K562 (cell line): ENCODE data around the gene STK33. TPM values are rescaled to one million over a fixed set of nuclear protein-coding genes. Genes with fewer than 3 reads are reported as not detected.

Source experiments
- ATAC-seq: fragments of 200-7000 bp; cut with Tn5 transposase; 3 replicates; pipeline ENCODE4 v1.9.1; 2020; ENCODE audit warnings: moderate library complexity
- BruUV-seq: library from RNA; stranded (reverse); fragments of 400-500 nt; replicated peaks from 2 replicates; lab custom pipeline; 2021; lab: Mats Ljungman, UMichigan
- CTCF ChIA-PET: fragments of 300-600 bp; formaldehyde crosslinking; extraction: SDS; loops from one replicate; lab custom pipeline; 2021; ENCODE audit warnings: low intra/inter-chr PET ratio; lab: Yijun Ruan, JAX
- POLR2A ChIA-PET: fragments of 300-600, 350-650 bp; sonication (Branson Sonifier 250); formaldehyde crosslinking; extraction: SDS; loops from one replicate; lab custom pipeline; 2021; ENCODE audit warnings: antibody characterized with exemption, inconsistent platforms; lab: Yijun Ruan, JAX
- DNase-seq, 4 experiments: peaks; one replicate each; pipeline versions ENCODE4 v3.0.0 to v3.0.0-alpha.2; 2011 to 2018; ENCODE audit warnings: low spot score in 3 of 4, mixed read lengths in 3 of 4; ENCODE audit errors: extremely low read depth in 1 of 4
- FAIRE-seq: peaks from 2 replicates; lab custom pipeline; 2011; peaks lifted over from hg19 to GRCh38; lab: Jason Lieb, UNC
- H2AFZ ChIP-seq: 2 replicates; pipeline ENCODE4 v1.6.0; 2011; ENCODE audit warnings: low read depth, low read length, control low read depth, inconsistent platforms
- H3K27ac ChIP-seq: fragments of 200-600 bp; 3 replicates; pipeline ENCODE4 v1.8.0; 2011; ENCODE audit warnings: low read depth, mild to moderate bottlenecking, control low read depth, inconsistent platforms, low read length, moderate library complexity, mixed read lengths; ENCODE audit errors: extremely low read depth
- H3K27me3 ChIP-seq, 2 experiments: fragments of 300-600 bp in 1 of 2; 2 replicates in 1 of 2; 3 replicates in 1 of 2; pipeline versions ENCODE4 v1.6.0 to v1.8.0; 2011; ENCODE audit warnings: inconsistent platforms in 2 of 2, low read length in 2 of 2, mild to moderate bottlenecking in 1 of 2, mixed read lengths in 1 of 2, moderate library complexity in 1 of 2; ENCODE audit not compliant: control insufficient read depth in 2 of 2, insufficient read depth in 2 of 2
- H3K36me3 ChIP-seq: fragments of 300-600 bp; 3 replicates; pipeline ENCODE4 v1.8.0; 2011; ENCODE audit warnings: mild to moderate bottlenecking, low read length, inconsistent platforms; ENCODE audit not compliant: control insufficient read depth, insufficient read depth
- H3K4me1 ChIP-seq, 2 experiments: fragments of 200-600 bp in 1 of 2; replicated peaks in 1 of 2; 2 replicates in 1 of 2; 3 replicates in 1 of 2; pipeline versions ENCODE4 v1.5.1 to v1.8.0; 2011; ENCODE audit warnings: inconsistent platforms in 2 of 2, low read length in 2 of 2, mild to moderate bottlenecking in 1 of 2, mixed read lengths in 1 of 2, moderate library complexity in 1 of 2; ENCODE audit not compliant: control insufficient read depth in 2 of 2, insufficient read depth in 2 of 2
- H3K4me2 ChIP-seq: 2 replicates; pipeline ENCODE4 v1.6.1; 2011; ENCODE audit warnings: low read length, control low read depth, inconsistent platforms, mixed read lengths; ENCODE audit not compliant: insufficient read depth
- H3K4me3 ChIP-seq: fragments of 200-600 bp; sonication (generic), shearing (Covaris generic); 2 replicates; pipeline ENCODE4 v1.5.1; 2016; ENCODE audit warnings: control low read depth, inconsistent platforms
- H3K79me2 ChIP-seq: fragments of 200-600 bp; 3 replicates; pipeline ENCODE4 v1.8.0; 2011; ENCODE audit warnings: low read length, inconsistent platforms; ENCODE audit not compliant: control insufficient read depth, insufficient read depth
- H3K9ac ChIP-seq, 2 experiments: 2 replicates each; pipeline versions ENCODE4 v1.6.0 to v1.6.1; 2011; ENCODE audit warnings: low read depth in 2 of 2, low read length in 2 of 2, control low read depth in 1 of 2, inconsistent platforms in 1 of 2, mild to moderate bottlenecking in 1 of 2, mixed read lengths in 1 of 2; ENCODE audit not compliant: insufficient read depth in 1 of 2
- H3K9me1 ChIP-seq: one replicate; pipeline ENCODE4 v1.6.0; 2011; ENCODE audit warnings: inconsistent platforms, mild to moderate bottlenecking, low read length, moderate library complexity; ENCODE audit not compliant: control insufficient read depth, insufficient read depth
- H3K9me3 ChIP-seq: replicated peaks from 2 replicates; pipeline ENCODE4 v1.5.1; 2011; ENCODE audit warnings: low read depth, low read length, inconsistent platforms; ENCODE audit not compliant: control insufficient read depth, insufficient read depth
- H4K20me1 ChIP-seq: replicated peaks from 2 replicates; pipeline ENCODE4 v1.6.1; 2011; ENCODE audit warnings: low read length, inconsistent platforms, mixed read lengths; ENCODE audit not compliant: control insufficient read depth, insufficient read depth
- COPS2 ChIP-seq: fragments of 450-650 bp; conservative IDR thresholded peaks from 2 replicates; pipeline ENCODE4 v1.6.1; 2016; ENCODE audit warnings: mild to moderate bottlenecking, moderate library complexity
- CXXC5 ChIP-seq: fragments of 250-450 bp; sonication (Bioruptor Pico); IDR thresholded peaks from 2 replicates; pipeline ENCODE4 v1.8.0; 2022; ENCODE audit warnings: inconsistent platforms, mild to moderate bottlenecking, moderate library complexity
- ETV6 ChIP-seq, 3 experiments: fragments of 150-350 bp in 1 of 3; sonication (generic) in 1 of 3; formaldehyde crosslinking in 1 of 3; IDR thresholded peaks; 2 replicates each; pipeline versions ENCODE4 v1.6.1 to v1.8.0; 2014 to 2022; ENCODE audit warnings: borderline replicate concordance in 2 of 3, low read depth in 2 of 3, antibody characterized with exemption in 1 of 3, low read length in 1 of 3, mild to moderate bottlenecking in 1 of 3, missing genetic modification reagents in 1 of 3
- GATA2 ChIP-seq: sonication (generic); formaldehyde crosslinking; IDR thresholded peaks from 2 replicates; pipeline ENCODE4 v1.4.0; 2020; ENCODE audit warnings: mild to moderate bottlenecking, missing genetic modification reagents
- NFIX ChIP-seq: fragments of 250-450 bp; sonication (Bioruptor Pico); IDR thresholded peaks from 2 replicates; pipeline ENCODE4 v1.4.0; 2020; ENCODE audit warnings: low read depth, mild to moderate bottlenecking, moderate library complexity
- PHTF2 ChIP-seq: fragments of 250-450 bp; sonication (Bioruptor Pico); IDR thresholded peaks from 2 replicates; pipeline ENCODE4 v1.5.0; 2021; ENCODE audit warnings: mild to moderate bottlenecking
- RBBP5 ChIP-seq: fragments of 200-600 bp; sonication (generic); IDR thresholded peaks from 2 replicates; pipeline ENCODE4 v1.6.1; 2012; ENCODE audit warnings: borderline replicate concordance, mild to moderate bottlenecking, low read length, control low read depth, inconsistent platforms; ENCODE audit not compliant: insufficient read depth, poor library complexity, severe bottlenecking
- SLC30A9 ChIP-seq: fragments of 250-450 bp; sonication (Bioruptor Pico); IDR thresholded peaks from 2 replicates; pipeline ENCODE4 v1.8.0; 2022; ENCODE audit warnings: mild to moderate bottlenecking, moderate library complexity
- WGBS: fragments of 100-300 bp; shearing (Covaris generic); methylation state at CpG from one replicate; pipeline ENCODE4 v1.1.6; 2016; ENCODE audit warnings: low coverage, mixed read lengths; ENCODE audit not compliant: insufficient coverage; ENCODE audit errors: missing lambda C conversion rate; 5-methylcytosine and 5-hydroxymethylcytosine counted together
- in situ Hi-C: fragments of 300-500 bp; cut with MboI; formaldehyde crosslinking; loops from 4 replicates; pipeline ENCODE4 v1.15.0; 2018; ENCODE audit warnings: inconsistent platforms, mixed read lengths
- intact Hi-C: fragments of 100-400 bp; cut with micrococcal nuclease; formaldehyde crosslinking; loops from 2 replicates; pipeline ENCODE4 v1.14.2; 2022
- polyA plus RNA-seq, 8 experiments: library from polyadenylated mRNA; depleted of rRNA in 4 of 8; stranded (reverse) in 5 of 8; unstranded in 3 of 8; fragments of >200 nt; fragmentation: Nextera tagmentation in 2 of 8; fragmentation: Illumina TruSeq in 1 of 8; extraction: Ambion mirVana in 2 of 8; extraction: Trizol in 1 of 8; gene quantifications; 2 replicates each; pipeline versions ENCODE4 v1.2.1 to v1.2.3, GENCODE V29; 2011 to 2014; ENCODE audit warnings: inconsistent platforms in 1 of 8, missing spikeins in 1 of 8
- total RNA-seq, 7 experiments: library from RNA; depleted of rRNA in 6 of 7; stranded (reverse); fragments of >200 nt in 6 of 7; fragmentation: Illumina TruSeq in 2 of 7; extraction: Trizol in 2 of 7; gene quantifications; 2 replicates each; pipeline versions ENCODE4 v1.2.1 to v1.2.3, GENCODE V29; 2011 to 2021; ENCODE audit warnings: low replicate concordance in 1 of 7
- TF ChIP-seq, protein P1 (sequence below): fragments of 150-350 bp; conservative IDR thresholded peaks from 2 replicates; pipeline ENCODE4 v1.6.1; 2014; ENCODE audit warnings: low read length
- TF ChIP-seq, protein P2 (sequence below): sonication (generic); formaldehyde crosslinking; IDR thresholded peaks from 2 replicates; pipeline ENCODE4 v1.8.0; 2022; ENCODE audit warnings: mild to moderate bottlenecking, missing genetic modification reagents
- TF ChIP-seq, protein P3 (sequence below): IDR thresholded peaks from 2 replicates; pipeline ENCODE4 v1.6.1; 2011; ENCODE audit not compliant: insufficient read length; ENCODE audit errors: extremely low read depth
- TF ChIP-seq, protein P4 (sequence below): IDR thresholded peaks from 2 replicates; pipeline ENCODE4 v1.6.1; 2016; ENCODE audit warnings: missing genetic modification characterization, missing compliant biosample characterization

STK33 gene
- total and polyA plus RNA-seq, 9 of the 15 experiments (the other 6 are each of a cell fraction or from before 2014, with no cell fraction given) = not detected

DNA sequence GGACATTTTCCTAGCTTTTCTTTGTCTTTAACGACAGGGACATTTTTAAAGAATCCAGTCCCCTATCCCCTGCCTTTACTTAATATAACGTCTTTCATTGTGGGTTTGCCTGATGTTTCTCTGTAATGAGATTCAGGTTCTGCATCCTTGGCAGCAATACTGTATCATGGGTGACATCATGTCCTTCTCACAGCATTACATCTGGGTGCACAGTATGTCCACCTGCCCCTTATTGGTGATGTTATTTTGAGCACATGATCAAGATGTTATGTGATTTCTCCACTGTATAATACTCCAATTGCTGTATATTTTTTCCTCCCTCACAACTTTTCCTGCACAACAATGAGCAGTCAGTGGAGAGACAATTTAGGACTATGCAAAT, 9.7 kb upstream of the STK33 start:
- no TSS peak for BruUV-seq
- FAIRE-seq (no peak), DNase-seq (no peak), ATAC-seq (no peak; the same call in 2 of the 3 replicates)
- H2AFZ ChIP-seq = no peak overlapping the region
- no peak overlapping the region for H3K4me3 ChIP-seq
- no peaks in the 10 kb centered on the region for H3K36me3 ChIP-seq
- H3K27me3 ChIP-seq = peaks cover 6 to 14% of the 10 kb centered on the region in 2 experiments
- in situ Hi-C loops (no loop called here), intact Hi-C loops (loop anchor here (10.0 kb wide), 2 partner anchors 131 to 351 kb away; no protein-coding TSS in a partner anchor)
- TF ChIP-seq PHTF2 (CRISPR knock-in tag) (no peak), ETV6 (IDR thresholded peaks at IDR 0.05; ENCODE audit: borderline replicate concordance in 1 of 2, low read depth in 2 of 2, low read length in 1 of 2) (no peak), ETV6 (CRISPR knock-in tag; IDR thresholded peaks at IDR 0.05; ENCODE audit: borderline replicate concordance) (no peak), COPS2 (no peak), SLC30A9 (CRISPR knock-in tag) (no peak), RBBP5 (no peak), GATA2 (CRISPR knock-in tag) (no peak), NFIX (CRISPR knock-in tag) (no peak), CXXC5 (no peak)
- TF ChIP-seq, protein P1, sequence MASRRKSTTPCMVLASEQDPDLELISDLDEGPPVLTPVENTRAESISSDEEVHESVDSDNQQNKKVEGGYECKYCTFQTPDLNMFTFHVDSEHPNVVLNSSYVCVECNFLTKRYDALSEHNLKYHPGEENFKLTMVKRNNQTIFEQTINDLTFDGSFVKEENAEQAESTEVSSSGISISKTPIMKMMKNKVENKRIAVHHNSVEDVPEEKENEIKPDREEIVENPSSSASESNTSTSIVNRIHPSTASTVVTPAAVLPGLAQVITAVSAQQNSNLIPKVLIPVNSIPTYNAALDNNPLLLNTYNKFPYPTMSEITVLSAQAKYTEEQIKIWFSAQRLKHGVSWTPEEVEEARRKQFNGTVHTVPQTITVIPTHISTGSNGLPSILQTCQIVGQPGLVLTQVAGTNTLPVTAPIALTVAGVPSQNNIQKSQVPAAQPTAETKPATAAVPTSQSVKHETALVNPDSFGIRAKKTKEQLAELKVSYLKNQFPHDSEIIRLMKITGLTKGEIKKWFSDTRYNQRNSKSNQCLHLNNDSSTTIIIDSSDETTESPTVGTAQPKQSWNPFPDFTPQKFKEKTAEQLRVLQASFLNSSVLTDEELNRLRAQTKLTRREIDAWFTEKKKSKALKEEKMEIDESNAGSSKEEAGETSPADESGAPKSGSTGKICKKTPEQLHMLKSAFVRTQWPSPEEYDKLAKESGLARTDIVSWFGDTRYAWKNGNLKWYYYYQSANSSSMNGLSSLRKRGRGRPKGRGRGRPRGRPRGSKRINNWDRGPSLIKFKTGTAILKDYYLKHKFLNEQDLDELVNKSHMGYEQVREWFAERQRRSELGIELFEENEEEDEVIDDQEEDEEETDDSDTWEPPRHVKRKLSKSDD = no peak
- TF ChIP-seq, protein P2, sequence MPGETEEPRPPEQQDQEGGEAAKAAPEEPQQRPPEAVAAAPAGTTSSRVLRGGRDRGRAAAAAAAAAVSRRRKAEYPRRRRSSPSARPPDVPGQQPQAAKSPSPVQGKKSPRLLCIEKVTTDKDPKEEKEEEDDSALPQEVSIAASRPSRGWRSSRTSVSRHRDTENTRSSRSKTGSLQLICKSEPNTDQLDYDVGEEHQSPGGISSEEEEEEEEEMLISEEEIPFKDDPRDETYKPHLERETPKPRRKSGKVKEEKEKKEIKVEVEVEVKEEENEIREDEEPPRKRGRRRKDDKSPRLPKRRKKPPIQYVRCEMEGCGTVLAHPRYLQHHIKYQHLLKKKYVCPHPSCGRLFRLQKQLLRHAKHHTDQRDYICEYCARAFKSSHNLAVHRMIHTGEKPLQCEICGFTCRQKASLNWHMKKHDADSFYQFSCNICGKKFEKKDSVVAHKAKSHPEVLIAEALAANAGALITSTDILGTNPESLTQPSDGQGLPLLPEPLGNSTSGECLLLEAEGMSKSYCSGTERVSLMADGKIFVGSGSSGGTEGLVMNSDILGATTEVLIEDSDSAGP = no peak
- TF ChIP-seq, protein P3, sequence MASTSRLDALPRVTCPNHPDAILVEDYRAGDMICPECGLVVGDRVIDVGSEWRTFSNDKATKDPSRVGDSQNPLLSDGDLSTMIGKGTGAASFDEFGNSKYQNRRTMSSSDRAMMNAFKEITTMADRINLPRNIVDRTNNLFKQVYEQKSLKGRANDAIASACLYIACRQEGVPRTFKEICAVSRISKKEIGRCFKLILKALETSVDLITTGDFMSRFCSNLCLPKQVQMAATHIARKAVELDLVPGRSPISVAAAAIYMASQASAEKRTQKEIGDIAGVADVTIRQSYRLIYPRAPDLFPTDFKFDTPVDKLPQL = no peak
- TF ChIP-seq, protein P4, sequence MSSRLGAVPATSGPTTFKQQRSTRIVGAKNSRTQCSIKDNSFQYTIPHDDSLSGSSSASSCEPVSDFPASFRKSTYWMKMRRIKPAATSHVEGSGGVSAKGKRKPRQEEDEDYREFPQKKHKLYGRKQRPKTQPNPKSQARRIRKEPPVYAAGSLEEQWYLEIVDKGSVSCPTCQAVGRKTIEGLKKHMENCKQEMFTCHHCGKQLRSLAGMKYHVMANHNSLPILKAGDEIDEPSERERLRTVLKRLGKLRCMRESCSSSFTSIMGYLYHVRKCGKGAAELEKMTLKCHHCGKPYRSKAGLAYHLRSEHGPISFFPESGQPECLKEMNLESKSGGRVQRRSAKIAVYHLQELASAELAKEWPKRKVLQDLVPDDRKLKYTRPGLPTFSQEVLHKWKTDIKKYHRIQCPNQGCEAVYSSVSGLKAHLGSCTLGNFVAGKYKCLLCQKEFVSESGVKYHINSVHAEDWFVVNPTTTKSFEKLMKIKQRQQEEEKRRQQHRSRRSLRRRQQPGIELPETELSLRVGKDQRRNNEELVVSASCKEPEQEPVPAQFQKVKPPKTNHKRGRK (tag) = no peak
- ChIA-PET CTCF (interaction anchor here (0.7 to 1.4 kb wide), 2 partner anchors 127 to 378 kb away, joined by 3 read pairs; no protein-coding TSS in a partner anchor), POLR2A (no interaction called here)
- no peaks in the 10 kb centered on the region for H3K9me3 ChIP-seq
- H3K9ac ChIP-seq = no peak overlapping the region
- H3K9me1 ChIP-seq = no peaks in the 10 kb centered on the region
- H3K4me2 ChIP-seq = no peak overlapping the region
- H3K4me1 ChIP-seq = peaks cover 0 to 3% of the 10 kb centered on the region in 2 experiments; a peak in 1 of 5 replicates
- WGBS = 8% methylated on average over 2 of the region's 2 CpGs
- H3K27ac ChIP-seq = no peak overlapping the region
- H4K20me1 ChIP-seq = no peaks in the 10 kb centered on the region
- H3K79me2 ChIP-seq = no peaks in the 10 kb centered on the region
